K562 (cell line): ENCODE measurements around the gene LLGL2. TPM values are rescaled to one million over a fixed set of nuclear protein-coding genes. Genes with fewer than 3 reads are reported as not detected.

Source experiments
- ARID2 ChIP-seq: fragments of 450-650 bp; IDR thresholded peaks from 2 replicates; pipeline ENCODE4 v1.6.1; 2017; ENCODE audit warnings: antibody characterized with exemption, mild to moderate bottlenecking
- CBX8 ChIP-seq: fragments of 200-600 bp; sonication (generic); IDR thresholded peaks from 2 replicates; pipeline ENCODE4 v1.6.1; 2012; ENCODE audit warnings: borderline replicate concordance, mixed run types, low read depth, mild to moderate bottlenecking, moderate library complexity, mixed read lengths, low read length, control low read depth, inconsistent platforms; ENCODE audit not compliant: poor library complexity, severe bottlenecking; ENCODE audit errors: extremely low read depth
- CREB5 ChIP-seq: fragments of 250-450 bp; sonication (Bioruptor Pico); IDR thresholded peaks from 2 replicates; pipeline ENCODE4 v1.5.0; 2020; ENCODE audit warnings: mild to moderate bottlenecking
- DDX20 ChIP-seq: fragments of 450-650 bp; IDR thresholded peaks from 2 replicates; pipeline ENCODE4 v1.6.1; 2016; ENCODE audit warnings: missing genetic modification characterization, low read depth, mild to moderate bottlenecking, missing compliant biosample characterization, moderate library complexity
- EP300 ChIP-seq: IDR thresholded peaks from 2 replicates; pipeline ENCODE4 v1.6.1; 2012; ENCODE audit warnings: low read length, improper control_type of control experiment
- GTF2A2 ChIP-seq: IDR thresholded peaks from 2 replicates; pipeline ENCODE4 v1.6.1; 2016; ENCODE audit warnings: mild to moderate bottlenecking, missing genetic modification characterization, missing compliant biosample characterization
- KAT2B ChIP-seq: IDR thresholded peaks from one replicate; pipeline ENCODE4 v1.6.1; 2012; ENCODE audit warnings: low read depth, mild to moderate bottlenecking, control low read depth, inconsistent platforms, low read length, moderate library complexity
- MCM2 ChIP-seq: fragments of 450-650 bp; IDR thresholded peaks from 2 replicates; pipeline ENCODE4 v1.6.1; 2017; ENCODE audit warnings: low read depth, mild to moderate bottlenecking
- MCM3 ChIP-seq: fragments of 450-650 bp; IDR thresholded peaks from 2 replicates; pipeline ENCODE4 v1.6.1; 2016
- NR2C2 ChIP-seq, 2 experiments: fragments of 200-800 bp in 1 of 2; sonication (Bioruptor generic) in 1 of 2; sonication (generic) in 1 of 2; formaldehyde crosslinking in 1 of 2; IDR thresholded peaks; 2 replicates each; pipeline versions ENCODE4 v1.6.1 to v1.8.0; 2016 to 2022; ENCODE audit warnings: mild to moderate bottlenecking in 1 of 2, missing compliant biosample characterization in 1 of 2, missing genetic modification characterization in 1 of 2, missing genetic modification reagents in 1 of 2
- PHB ChIP-seq: fragments of 250-450 bp; sonication (Bioruptor Pico); IDR thresholded peaks from 2 replicates; pipeline ENCODE4 v1.5.0; 2021
- RNF2 ChIP-seq: sonication (generic); IDR thresholded peaks from 2 replicates; pipeline ENCODE4 v1.6.1; 2016
- SAFB2 ChIP-seq: fragments of 200-400 bp; formaldehyde crosslinking; IDR thresholded peaks from 2 replicates; pipeline ENCODE4 v1.6.1; 2018; ENCODE audit warnings: borderline replicate concordance, low read length, low read depth, moderate library complexity; ENCODE audit not compliant: severe bottlenecking
- SIX5 ChIP-seq, 2 experiments: IDR thresholded peaks; 2 replicates each; pipeline ENCODE4 v1.6.1; 2011; ENCODE audit warnings: low read length in 2 of 2, borderline replicate concordance in 1 of 2, low read depth in 1 of 2, mild to moderate bottlenecking in 1 of 2, moderate library complexity in 1 of 2; ENCODE audit not compliant: insufficient read depth in 1 of 2
- TFAP4 ChIP-seq: sonication (generic); formaldehyde crosslinking; IDR thresholded peaks from 2 replicates; pipeline ENCODE4 v1.8.0; 2022; ENCODE audit warnings: missing genetic modification reagents, mild to moderate bottlenecking, moderate library complexity, borderline replicate concordance
- TGIF2 ChIP-seq: sonication (generic); formaldehyde crosslinking; IDR thresholded peaks from 2 replicates; pipeline ENCODE4 v1.8.1; 2022; ENCODE audit warnings: mild to moderate bottlenecking, missing genetic modification reagents, moderate library complexity
- U2AF2 ChIP-seq: fragments of 200-400 bp; formaldehyde crosslinking; optimal IDR thresholded peaks from 2 replicates; pipeline ENCODE3; 2017; ENCODE audit warnings: low read depth, mild to moderate bottlenecking, low read length
- ZNF696 ChIP-seq: fragments of 250-450 bp; sonication (Bioruptor Pico); conservative IDR thresholded peaks from 2 replicates; pipeline ENCODE4 v1.4.0; 2020; ENCODE audit warnings: mild to moderate bottlenecking, moderate library complexity
- polyA plus RNA-seq, 8 experiments: library from polyadenylated mRNA; depleted of rRNA in 4 of 8; stranded (reverse) in 5 of 8; unstranded in 3 of 8; fragments of >200 nt; fragmentation: Nextera tagmentation in 2 of 8; fragmentation: Illumina TruSeq in 1 of 8; extraction: Ambion mirVana in 2 of 8; extraction: Trizol in 1 of 8; gene quantifications; 2 replicates each; pipeline versions ENCODE4 v1.2.1 to v1.2.3, GENCODE V29; 2011 to 2014; ENCODE audit warnings: inconsistent platforms in 1 of 8, missing spikeins in 1 of 8
- total RNA-seq, 7 experiments: library from RNA; depleted of rRNA in 6 of 7; stranded (reverse); fragments of >200 nt in 6 of 7; fragmentation: Illumina TruSeq in 2 of 7; extraction: Trizol in 2 of 7; gene quantifications; 2 replicates each; pipeline versions ENCODE4 v1.2.1 to v1.2.3, GENCODE V29; 2011 to 2021; ENCODE audit warnings: low replicate concordance in 1 of 7
- TF ChIP-seq, protein P1 (sequence below): sonication (generic); formaldehyde crosslinking; IDR thresholded peaks from 2 replicates; pipeline ENCODE4 v1.9.0; 2022; ENCODE audit warnings: mild to moderate bottlenecking, missing genetic modification reagents
- TF ChIP-seq, protein P2 (sequence below), 2 experiments: fragments of 250-450 bp in 1 of 2; fragments of 450-650 bp in 1 of 2; sonication (Bioruptor Pico) in 1 of 2; IDR thresholded peaks; 2 replicates each; pipeline versions ENCODE4 v1.6.1 to v1.8.0; 2016 to 2021; ENCODE audit warnings: mild to moderate bottlenecking in 2 of 2, moderate library complexity in 2 of 2, missing compliant biosample characterization in 1 of 2, missing genetic modification characterization in 1 of 2

Gene LLGL2
- total and polyA plus RNA-seq, 9 of the 15 experiments (the other 6 are each of a cell fraction or from before 2014, with no cell fraction given), result 0.32 to 24.4 (median 10.2) TPM

DNA sequence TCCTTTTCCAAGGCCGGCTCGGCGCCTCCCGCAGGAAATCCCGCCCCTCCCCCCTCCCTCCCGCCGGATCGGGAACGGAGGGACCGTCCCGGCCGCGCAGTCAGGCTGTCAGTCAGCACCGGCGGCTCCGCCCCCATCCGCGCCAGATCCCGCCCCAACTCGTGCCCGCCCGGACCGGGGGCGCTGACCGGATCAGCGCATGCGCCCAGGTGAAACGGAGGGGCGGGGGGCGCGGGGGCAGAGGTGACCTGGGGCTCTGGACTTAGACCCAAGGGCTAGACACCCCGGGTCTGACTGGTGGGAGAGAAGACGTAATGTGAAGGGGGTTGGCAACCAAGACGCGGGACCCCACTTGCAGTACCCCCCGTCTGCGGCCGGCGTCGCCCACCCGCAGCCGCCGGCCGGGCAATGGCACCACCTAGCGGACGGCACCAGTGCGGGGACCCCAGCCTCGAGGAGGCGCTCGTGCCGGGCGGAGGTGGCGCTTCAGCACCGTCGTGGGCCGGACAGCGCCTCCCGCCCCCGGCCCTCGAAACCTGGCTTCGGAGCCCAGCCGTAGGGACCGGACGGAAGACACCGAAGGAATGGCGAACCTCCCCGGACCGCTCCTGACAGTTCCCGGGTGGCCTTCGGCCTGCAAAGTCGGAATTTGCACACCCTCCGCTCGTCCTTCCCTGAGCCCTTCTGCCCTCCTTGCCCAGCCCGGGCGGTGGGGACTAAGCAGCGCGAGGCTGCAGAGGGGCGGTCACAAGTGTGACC lies 9.8 kb upstream of the LLGL2 start, which contains the start of gene CASKIN2 (continued):
- TF ChIP-seq SIX5 (IDR thresholded peaks at IDR 0.05; ENCODE audit: borderline replicate concordance in 1 of 2, insufficient read depth in 1 of 2, low read depth in 1 of 2, low read length in 2 of 2) (no peak), MCM3 (no peak), PHB (CRISPR knock-in tag) (no peak; the same call in 1 of the 2 replicates), CBX8 (no peak), GTF2A2 (tag) (peak; percentile 37; the same call in 1 of the 2 replicates), ARID2 (peak; percentile 34; the same call in 1 of the 2 replicates), U2AF2 (no peak), TFAP4 (peak; percentile 93), EP300 (no peak), CREB5 (CRISPR knock-in tag) (no peak), KAT2B (no peak), NR2C2 (CRISPR knock-in tag; IDR thresholded peaks at IDR 0.05) (peak; percentile 79; the same call in 1 of the 2 replicates), NR2C2 (tag; IDR thresholded peaks at IDR 0.05) (peak; percentile 81), ZNF696 (no peak), MCM2 (no peak), SAFB2 (no peak), TGIF2 (CRISPR knock-in tag) (peak; percentile 98), RNF2 (no peak), DDX20 (tag) (no peak)
- TF ChIP-seq, protein P1, sequence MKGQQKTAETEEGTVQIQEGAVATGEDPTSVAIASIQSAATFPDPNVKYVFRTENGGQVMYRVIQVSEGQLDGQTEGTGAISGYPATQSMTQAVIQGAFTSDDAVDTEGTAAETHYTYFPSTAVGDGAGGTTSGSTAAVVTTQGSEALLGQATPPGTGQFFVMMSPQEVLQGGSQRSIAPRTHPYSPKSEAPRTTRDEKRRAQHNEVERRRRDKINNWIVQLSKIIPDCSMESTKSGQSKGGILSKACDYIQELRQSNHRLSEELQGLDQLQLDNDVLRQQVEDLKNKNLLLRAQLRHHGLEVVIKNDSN (CRISPR knock-in tag), result peak; percentile 53
- TF ChIP-seq, protein P2, sequence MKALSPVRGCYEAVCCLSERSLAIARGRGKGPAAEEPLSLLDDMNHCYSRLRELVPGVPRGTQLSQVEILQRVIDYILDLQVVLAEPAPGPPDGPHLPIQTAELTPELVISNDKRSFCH (CRISPR knock-in tag; IDR thresholded peaks at IDR 0.05), result no peak
- TF ChIP-seq, protein P2 (tag; IDR thresholded peaks at IDR 0.05), result peak; percentile 78; the same call in 1 of the 2 replicates
